GM06990 (cell line): Measurements from ENCODE around the gene B4GALT1.

Source experiments
- DNase-seq: peaks from one replicate; pipeline ENCODE4 v3.0.0-alpha.2; 2011; ENCODE audit not compliant: insufficient read length; ENCODE audit errors: extremely low read depth
- H3K27me3 ChIP-seq: replicated peaks from 2 replicates; pipeline ENCODE4 v1.6.0; 2011; ENCODE audit warnings: low read length; ENCODE audit not compliant: control insufficient read depth, insufficient read depth
- H3K36me3 ChIP-seq: 2 replicates; pipeline ENCODE4 v1.5.1; 2011; ENCODE audit warnings: low read length; ENCODE audit not compliant: control insufficient read depth, insufficient read depth
- H3K4me3 ChIP-seq: replicated peaks from 2 replicates; pipeline ENCODE4 v1.5.1; 2011; ENCODE audit warnings: low read depth, mild to moderate bottlenecking, control low read depth, low read length
- CTCF ChIP-seq: IDR thresholded peaks from 2 replicates; pipeline ENCODE4 v1.5.1; 2011; ENCODE audit warnings: low read length, control low read depth, mild to moderate bottlenecking, inconsistent platforms; ENCODE audit not compliant: insufficient read depth, poor library complexity, severe bottlenecking

The B4GALT1 gene

DNA sequence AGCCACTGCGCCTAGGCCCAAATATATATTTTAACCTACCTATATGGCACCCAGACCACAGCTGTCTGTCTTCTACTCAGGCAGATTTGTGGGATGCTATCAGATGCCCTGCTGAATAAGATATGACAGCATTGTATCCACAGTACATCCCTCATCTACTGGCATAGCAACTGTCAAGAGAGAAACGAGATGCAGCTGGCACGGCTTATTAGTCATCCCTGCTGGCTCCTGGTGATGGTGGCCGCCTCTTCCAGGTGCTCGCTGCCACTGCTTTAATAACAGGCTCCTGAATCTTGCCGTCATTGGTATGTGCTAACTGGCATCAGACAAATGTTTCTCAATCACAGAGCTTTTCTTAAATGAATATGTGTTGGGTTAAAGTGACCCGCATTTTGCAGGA is 34.0 kb downstream of the B4GALT1 start:
- no peaks in the 10 kb centered on the region for H3K27me3 ChIP-seq
- TF ChIP-seq CTCF, result no peak
- H3K4me3 ChIP-seq, result no peak overlapping the region
- DNase-seq, result no peak
- H3K36me3 ChIP-seq, result peaks cover 13% of the 10 kb centered on the region

GRCh38 chr9:33131790-33132772 is 35.1 kb downstream of the B4GALT1 start:
- no peak for TF ChIP-seq CTCF
- DNase-seq, result no peak
- H3K36me3 ChIP-seq, result peaks cover 14% of the 10 kb centered on the region
- H3K27me3 ChIP-seq, result no peaks in the 10 kb centered on the region
- H3K4me3 ChIP-seq, result no peak overlapping the region

GRCh38 chr9:33130961-33131789 is 36.0 kb downstream of the B4GALT1 start:
- Histone ChIP-seq H3K4me3 (no peak overlapping the region), H3K27me3 (no peaks in the 10 kb centered on the region), H3K36me3 (peaks cover 16% of the 10 kb centered on the region)
- DNase-seq, result no peak
- no peak for TF ChIP-seq CTCF

DNA sequence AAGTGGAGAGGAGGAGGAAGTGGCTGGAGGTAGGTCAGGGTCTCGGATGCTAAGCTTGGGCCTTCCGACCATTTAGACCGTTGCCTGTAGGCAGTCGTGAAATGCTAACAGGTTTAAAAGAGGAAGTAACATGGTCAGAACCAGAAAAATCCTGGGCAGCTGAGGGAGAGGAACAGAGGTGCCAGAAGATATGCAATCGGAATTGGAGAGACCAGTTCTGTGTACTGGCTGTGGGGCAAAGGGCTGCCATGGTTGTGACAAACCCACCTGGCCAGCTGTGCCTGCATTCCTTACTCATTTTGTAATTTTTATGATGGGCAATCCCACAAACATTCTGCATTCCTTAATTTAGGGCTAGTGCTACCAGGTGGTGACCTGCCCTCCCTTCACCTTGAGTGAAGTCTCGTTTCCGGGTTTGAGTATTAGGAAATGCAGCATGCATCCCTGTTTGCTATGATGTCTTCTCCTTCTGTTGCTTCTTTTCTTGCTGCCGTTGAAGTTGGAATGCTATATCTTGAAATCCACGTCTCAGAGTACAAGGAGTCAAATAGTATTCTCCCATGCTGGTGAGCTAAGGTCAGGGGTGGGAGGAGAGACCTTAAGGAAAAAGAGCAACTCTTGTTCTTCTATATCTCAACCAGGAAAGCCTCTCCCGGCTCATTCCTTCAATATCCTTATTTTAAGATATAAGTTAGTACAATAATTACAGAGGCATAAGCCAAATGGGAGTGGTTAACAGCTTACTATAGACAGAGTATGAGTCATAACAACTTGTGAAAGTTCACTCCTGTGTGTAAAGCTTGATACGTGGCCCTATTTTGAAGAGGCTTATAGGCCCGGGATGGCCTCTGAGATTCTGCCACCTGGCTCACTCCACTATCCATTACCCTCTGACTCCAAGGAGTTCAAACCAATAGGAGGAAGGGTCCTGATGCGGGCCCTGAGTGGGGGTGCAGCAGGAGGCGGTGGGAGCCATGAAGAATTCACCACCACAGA is 37.0 kb downstream of the B4GALT1 start:
- peaks cover 16% of the 10 kb centered on the region for H3K36me3 ChIP-seq
- H3K27me3 ChIP-seq, result no peaks in the 10 kb centered on the region
- no peak for TF ChIP-seq CTCF
- peak; percentile 42 for DNase-seq
- H3K4me3 ChIP-seq, result no peak overlapping the region

- Histone ChIP-seq H3K4me3 (no peak overlapping the region), H3K36me3 (peaks cover 11% of the 10 kb centered on the region), H3K27me3 (no peaks in the 10 kb centered on the region)
- no peak for DNase-seq
- no peak for TF ChIP-seq CTCF
Measured at GRCh38 chr9:33129251-33129885, 37.8 kb downstream of the B4GALT1 start.
